HG03442 (cell line): Measurements from ENCODE around the gene CADM2.
"Not testable (repeated sequence)": the region's sequence is repeated elsewhere in the genome, so short reads cannot be mapped to it uniquely, and the experiment has no call there.

Experiments used
- ATAC-seq: cut with Tn5 transposase; IDR thresholded peaks from one replicate; pipeline ENCODE4 v1.9.1; 2021; ENCODE audit warnings: mild to moderate bottlenecking, moderate library complexity; ENCODE audit not compliant: unreplicated experiment

The CADM2 gene

DNA sequence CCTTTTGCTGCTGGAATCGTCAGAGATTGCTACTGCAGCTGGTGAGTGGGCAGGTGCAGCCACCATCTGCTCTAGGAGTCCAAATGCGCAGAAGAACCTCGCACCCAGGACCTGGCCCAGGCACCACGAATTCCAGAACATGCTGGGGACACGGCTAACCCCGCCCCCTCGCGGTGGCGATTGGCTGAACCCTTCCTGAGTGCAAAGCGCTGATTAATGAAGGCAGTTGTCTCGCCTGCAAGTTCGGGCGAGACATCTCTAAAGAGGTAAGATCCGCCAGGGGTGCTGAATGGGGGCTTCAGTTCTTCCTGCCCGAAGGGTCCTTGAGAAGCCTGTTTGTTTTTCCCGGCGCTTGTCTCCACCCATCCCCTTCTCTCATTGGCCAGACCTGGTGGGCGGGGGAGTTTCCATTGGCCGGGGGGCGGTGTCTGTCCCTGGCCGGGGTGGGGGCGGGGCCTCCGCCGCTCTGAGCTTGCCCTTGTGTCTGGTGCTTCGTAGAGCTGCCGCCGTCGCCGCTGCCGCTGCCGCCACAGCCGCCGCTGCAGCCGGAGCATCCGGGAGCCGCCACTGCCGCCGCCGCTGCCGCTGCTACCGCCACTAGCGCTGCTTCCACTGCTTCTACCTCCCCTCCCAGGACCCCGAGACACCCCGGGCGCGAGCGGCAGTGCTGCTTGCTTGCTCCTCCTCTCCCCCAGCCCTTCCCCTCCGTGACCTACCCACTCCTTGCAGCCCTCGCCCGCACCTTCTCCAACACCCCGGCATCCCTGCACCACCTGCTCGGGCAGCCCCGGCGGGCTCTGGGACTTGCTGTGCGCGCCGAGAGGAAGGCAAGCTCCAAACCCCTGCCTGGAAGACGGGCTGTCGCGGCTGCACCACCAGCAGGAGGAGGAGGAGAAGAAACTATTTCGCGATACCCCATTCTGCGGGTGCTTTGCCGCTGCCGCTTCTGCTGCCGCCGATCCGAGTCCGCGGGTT lies at the start of gene CADM2:
Gene CADM2 (plus strand): TSS at position 495 of the 975 bp plus-strand sequence.
- ATAC-seq: peak; percentile 95

DNA sequence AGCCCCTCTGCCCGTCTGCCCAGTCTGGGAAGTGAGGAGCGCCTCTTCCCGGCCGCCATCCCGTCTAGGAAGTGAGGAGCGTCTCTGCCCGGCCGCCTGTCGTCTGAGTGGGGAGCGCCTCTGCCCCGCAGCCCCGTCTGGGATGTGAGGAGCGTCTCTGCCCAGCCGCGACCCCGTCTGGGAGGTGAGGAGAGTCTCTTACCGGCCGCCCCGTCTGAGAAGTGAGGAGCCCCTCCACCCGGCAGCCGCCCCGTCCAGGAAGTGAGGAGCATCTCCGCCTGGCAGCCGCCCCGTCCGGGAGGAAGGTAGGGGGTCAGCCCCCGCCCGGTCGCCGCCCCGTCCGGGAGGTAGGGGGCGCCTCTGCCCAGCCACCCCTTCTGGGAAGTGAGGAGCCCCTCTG lies 40.2 kb upstream of the CADM2 start:
- not testable (repeated sequence) for ATAC-seq

DNA sequence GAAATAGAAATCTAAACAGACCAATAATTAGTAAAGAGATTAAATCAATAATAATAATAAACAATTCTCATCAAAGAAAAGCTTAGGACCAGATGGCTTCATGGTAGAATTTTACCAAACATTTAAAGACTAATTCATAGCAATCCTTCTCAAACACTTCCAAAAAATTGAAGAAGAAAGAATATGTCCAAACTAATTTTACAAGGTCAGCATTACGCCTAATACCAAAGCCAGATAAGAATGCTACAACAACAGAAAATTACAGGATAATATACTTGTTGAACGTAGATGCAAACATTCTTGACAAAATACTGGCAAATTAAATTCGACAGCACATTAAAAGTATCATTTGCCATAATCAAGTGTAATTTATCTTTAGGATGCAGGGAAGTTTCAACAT lies 36.1 kb upstream of the CADM2 start:
- no peak for ATAC-seq

DNA sequence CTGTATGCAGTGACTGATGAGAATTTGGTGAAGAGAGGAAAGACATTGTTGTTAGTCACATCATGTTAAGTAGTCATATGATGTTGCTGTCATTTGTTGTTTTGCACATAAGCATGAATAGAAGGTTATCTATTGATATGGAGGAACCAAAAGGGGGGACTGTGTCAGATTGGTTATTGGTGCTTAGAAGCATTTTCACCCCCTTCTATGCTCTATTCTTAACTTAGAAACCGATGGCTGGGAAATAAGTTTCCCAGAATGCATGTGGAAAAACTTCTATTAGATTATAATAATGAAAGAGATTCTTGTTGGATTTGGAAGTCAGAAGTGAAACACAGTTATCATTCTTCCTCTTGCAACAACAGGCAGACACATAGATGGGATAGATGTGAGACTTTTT lies 33.2 kb upstream of the CADM2 start:
- no peak for ATAC-seq

DNA sequence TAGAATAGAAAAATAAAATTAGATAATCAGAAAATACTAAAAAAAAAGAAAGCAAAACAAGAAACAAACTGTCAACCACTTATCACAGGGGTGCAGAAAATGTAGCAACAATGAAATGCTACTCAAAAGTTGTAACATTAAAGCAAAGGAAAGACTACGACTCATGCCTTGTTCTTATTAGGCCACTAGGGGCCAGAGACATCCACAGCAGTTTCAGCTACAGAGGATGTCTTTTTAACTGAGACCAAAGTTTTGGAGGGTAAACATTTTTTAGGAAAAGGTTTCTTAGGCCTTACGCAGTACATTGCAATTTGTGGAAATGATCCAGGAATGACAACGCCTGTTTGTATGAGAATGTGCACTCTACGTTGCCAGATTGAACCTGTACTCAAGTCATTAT lies 15.4 kb upstream of the CADM2 start:
- no peak for ATAC-seq

DNA sequence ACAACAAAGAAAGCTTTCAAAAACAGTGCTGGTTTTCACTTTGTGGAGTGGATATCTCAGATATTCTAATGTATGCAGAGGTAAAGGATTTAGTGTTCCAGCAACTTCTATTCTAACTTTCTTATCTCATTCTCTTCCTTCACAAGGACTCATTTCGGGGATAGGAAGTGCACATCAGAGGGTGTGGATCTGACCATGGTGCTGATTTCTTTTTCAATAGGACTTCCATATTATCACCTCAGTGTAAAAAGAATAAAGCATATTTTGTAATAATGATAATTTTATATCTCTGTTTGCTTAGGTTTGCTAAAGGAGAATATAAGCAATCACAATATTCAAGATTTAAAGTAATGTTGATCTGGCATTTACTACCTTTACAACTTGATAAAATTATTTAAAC lies 12.5 kb upstream of the CADM2 start:
- ATAC-seq: no peak

DNA sequence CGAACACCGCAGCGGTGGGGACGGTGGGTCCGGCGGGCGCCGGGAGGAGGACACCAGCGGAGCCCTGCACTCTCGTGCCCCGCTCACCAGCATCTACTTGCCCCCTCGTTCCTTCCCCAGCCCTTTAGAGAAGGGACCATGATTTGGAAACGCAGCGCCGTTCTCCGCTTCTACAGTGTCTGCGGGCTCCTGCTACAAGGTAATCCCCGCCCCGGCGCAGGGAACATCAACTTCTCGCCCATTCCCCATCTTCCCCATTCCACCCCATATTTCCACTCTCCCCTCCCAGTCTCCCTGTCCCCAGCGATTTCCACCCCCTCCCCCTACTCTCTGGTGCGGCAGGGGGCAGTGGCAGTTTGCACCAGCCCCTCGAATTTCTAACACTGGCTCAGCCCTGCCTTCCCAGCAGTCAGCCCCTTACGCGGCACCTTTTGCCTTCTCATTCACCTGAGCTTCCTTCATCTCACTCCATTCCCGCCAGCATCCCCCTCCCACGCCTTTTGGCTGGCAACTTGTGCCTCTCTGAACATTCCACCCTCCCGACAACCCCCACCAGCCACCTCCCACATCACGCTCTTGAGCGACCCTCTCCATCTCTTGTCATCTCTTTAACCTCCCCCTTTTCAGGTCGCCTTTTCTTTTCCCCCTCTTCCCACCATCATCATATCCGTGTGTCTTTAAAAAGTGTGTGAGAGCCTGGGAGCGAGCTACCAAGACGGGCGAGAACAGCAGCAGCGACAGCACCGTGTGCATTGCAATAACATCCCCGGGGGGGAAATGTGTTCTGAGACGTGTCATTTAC lies 882 bp downstream of the CADM2 start:
- no peak for ATAC-seq

DNA sequence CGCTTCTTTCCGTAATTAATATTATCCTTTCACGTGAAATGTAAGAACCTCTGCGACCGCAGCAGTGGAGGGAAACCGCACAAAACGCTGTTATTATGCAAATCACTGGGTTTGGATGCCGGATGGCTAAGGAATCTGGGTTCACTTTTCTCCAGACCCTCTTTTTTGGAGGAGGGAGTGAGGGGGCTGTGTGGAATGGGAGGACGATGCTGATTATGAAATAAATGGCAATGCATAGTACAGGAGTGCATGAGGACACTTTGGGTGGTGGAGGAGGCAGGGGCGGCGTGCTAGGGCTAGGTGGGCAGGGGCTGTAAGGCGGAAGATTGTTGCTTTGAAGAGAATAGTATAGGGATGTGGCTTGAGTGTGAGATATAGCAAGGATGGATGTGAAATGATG lies 1.8 kb downstream of the CADM2 start:
- no peak for ATAC-seq

DNA sequence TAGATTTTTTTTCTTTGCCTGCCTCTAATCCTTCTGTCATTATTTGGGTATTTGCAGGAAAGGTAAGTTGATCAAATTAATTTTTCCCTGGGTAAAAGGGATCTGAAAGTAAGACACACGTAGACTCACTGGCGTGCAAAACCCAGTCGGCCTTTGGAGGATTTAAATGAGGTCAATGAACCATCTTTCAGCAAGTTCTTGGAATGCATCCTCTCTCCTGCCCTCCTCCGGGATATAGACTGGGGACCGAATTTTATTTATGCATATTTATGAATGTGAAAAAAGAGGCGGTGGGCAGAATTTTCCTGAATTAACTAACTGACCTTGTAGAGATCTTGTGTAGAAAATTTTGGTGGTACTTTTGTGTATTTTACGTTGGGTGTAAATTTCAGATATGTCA lies 2.2 kb downstream of the CADM2 start:
- ATAC-seq: no peak

DNA sequence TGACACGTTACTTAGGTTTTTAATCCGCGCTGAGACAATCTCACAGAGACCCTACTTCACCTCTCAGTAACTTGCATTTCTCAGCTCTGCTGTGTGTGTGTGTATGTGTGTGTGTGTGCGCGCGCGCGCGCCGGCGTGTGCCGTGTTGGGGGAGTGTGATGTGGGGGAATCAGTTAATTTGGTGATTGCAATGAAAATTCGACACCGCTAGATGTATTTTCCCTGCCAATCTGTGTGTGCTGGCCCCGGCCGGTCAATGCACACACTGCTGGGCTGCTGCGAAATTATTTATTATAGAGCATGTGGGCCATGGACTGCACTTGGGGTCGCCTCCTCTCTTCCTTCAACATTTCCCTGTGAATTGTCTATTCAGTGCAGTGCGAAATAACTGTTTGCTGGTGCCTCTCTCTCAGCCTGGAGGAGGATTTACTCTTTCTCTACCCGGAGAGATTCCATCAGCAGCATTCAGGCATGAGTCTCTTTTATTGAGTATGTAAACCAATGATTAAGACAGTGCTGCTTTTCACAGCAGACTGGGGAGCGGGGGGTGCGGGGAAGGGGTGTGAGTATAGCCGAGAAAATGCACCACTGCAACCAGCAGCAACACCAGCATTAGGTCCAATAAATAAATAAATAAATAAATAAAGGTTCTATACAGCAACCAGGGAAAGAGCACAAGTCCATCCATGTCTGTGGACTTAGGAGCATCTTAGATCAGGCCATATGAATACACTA lies 2.9 kb downstream of the CADM2 start:
- no peak for ATAC-seq

DNA sequence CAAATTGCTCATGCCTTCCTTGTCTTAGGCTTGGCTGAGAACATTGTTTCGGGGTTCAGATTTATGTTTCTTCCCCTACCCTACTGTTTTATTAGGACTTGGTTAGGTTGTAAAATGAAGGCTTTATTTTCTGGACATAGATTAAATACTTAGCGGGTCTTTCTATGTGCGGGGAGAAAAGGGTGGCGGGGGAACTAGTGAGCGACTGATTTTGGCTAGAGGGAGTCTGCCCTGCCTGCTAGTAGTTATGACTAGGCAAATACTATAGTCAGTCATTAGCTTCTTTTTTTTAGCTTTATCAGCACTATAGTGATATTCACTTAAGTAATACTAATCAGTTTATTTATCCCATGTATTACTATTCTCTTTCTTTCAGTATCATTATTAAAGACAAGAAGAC lies 3.6 kb downstream of the CADM2 start:
- no peak for ATAC-seq

DNA sequence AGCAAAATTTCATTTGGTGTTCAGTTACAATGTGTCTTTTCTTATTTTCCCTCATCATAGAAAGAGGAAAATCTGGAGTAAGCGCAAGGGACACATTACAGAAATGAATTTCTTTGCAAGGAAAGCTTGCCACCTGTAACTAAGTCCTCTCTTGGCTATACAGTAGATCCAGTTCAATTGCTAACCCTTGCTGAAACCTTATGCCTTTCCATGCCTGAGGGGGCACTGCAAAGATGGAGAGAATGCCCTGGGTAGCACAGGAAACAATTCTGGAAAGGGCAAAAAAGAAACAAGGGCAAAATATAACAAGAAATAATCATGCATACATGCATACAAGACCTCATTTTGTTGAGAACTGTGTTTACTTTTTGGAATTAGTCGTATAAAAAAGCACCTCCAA lies 4.3 kb downstream of the CADM2 start:
- no peak for ATAC-seq

DNA sequence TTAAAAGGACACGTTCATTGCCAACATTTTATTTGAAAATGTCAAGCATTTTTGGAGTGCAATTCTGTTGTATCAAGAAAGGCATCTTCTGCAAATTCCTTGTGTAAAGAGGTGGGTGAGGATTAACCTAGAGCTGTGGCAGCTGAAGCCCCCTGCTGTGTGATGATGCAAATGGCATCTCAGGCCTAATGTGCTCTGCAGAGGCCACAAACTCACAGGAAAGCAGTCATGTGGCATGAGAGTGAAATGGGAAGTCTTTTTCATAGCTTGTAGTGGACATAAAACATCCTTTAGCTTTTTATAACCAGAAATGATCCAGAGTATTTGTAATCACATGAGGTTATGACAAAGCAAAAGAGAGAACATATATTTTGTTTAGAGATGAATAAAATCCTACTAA lies 6.4 kb downstream of the CADM2 start:
- no peak for ATAC-seq

DNA sequence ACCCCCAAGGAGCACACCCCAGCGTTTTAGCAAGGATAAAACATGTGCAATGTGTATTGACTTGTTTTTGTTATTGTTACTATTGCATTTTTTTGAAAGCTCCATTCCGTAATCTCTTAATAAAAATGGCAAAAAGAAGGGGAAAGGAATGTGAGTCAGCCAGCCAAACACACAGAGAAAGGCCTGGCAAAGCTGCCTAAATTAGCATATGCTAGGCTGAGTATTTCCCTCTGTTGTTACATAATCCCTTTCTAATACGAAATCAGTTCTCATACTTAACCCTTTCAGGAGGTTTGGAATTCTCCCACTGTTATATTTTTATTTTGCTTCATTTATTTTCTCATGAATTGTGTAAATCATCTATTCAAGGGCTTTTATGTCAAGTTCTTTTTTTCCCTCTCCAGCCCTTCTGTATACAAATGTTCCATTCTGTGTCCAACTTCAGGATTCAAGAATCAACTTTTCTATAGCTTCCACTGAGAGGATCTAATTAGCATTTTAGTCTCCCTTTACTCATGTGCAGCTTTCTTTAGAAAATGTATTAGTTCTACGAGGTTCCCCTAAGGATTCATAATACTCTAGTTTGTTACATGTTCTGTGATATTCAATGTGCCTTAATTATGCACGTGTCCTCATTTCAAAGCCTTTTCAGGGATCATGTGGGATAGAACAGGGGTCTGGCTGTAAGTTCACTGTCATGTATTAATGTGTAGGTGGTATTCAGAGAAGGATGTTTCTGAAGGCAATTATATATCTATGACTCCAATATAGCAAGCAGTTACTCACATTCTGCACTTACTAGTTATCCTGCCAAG lies 9.2 kb downstream of the CADM2 start:
- no peak for ATAC-seq

DNA sequence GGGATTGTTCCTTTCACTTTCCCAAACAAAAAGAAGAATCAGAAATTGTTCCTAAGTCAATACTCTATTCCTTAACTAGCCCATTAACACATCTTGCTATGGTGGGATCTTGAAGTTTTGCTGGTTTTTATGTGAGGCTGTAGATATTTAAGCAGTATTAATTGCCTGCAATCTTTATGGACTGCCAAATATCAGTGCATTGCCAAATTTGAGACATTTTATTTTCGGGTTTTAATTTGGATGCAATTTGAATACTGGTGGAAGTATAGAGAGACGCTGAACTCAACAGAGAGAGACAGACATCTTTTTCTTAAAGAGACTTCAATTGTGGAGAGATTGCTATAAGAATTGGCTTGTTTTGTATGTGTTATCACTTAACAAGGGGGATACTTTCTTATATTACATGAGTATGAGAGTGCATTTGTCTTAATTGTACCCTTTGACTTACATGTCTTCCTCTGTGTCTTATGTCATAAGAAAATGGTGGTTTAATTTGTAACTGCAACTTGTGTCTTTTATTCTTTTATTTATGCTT lies 10.0 kb downstream of the CADM2 start:
- ATAC-seq: no peak

DNA sequence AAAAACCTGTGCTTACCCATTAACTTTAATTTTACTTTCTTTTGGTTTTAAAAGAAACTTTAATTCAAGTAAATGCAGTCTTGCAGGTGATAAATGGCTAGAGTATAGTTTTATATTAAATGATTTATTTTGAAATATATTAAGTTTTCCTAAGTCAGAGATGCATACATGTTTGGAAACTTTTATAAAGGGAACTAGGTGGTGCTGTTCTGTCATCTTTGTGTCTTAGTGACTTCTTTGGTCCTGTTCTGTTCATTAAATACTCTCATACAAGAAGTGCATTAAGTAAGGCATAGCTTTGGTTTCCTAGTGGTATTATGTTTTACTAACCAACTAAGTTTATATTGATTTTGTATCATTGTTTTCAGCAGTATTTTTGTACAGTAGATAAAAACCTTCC lies 15.6 kb downstream of the CADM2 start:
- no peak for ATAC-seq

DNA sequence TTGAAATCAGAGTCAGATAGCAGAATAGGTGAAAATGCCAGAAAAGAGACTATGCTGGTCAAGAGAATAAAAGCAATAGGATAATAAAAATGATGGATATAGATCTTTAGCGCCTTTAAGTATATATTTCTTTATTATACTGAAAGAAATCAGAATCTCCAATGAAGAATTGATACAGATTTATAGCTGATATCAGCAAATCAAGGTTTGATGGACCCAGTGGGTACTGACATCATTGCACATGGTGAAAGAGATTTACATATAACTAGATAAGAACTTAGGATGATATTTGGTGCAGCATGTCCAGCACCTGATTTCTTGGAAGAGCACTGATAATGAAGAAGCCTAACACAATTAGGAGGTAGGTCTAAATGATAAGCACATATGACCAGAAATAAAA lies 18.2 kb downstream of the CADM2 start:
- no peak for ATAC-seq

DNA sequence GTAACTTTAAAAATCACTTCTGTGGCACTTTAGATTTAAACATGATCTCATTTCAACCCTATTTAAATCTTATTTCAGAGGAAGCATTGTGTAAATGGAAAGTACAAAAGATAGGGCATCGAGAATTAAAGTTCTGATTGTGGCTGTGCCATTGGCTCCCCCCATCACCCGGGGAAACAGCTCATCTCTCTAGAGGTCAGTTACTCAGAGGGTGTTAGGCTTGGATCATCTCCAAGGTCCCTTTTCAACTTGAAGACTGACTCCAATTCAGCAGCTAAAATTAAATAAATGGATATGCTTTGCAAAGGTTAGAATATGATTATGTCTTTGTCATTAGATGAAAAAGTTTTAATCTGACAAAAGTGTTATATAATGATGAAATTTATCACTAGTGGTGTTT lies 20.1 kb downstream of the CADM2 start:
- no peak for ATAC-seq

DNA sequence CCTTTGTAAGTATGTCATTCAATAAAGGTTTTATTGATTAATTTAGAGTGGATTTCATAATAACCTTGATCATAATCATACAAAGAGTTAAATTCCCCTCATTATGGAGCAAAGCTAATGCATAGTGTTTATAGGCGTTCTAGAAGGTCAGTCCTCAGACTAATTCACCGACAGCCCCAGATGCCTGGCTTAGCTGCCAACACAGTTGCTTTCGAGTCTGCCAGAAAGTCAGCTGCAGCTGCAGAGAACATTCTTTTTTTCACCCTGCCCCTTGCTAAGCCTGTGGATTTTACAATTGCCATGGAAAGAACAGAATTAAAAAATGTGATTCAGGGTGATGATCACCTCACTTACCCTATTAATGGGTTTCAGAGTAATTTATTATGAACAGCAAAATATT lies 21.2 kb downstream of the CADM2 start:
- ATAC-seq: no peak

DNA sequence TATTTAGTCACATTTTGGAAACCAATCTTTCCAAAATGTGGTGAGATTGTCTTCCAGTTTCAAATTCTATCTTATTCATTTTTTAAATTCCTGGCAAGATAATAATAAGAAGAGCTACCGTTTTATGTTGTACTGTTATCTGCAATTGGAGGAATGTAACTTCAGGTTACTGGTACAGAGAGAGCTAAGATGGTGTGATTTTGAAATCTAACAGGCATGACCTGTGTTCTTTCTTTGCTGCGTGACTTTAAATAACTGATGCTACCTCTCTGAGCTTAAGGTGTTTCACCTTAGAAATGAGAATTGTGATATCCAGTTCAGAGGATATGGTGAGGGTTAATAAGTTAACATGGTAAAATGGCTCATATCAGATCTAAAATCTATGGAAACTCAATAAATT lies 21.7 kb downstream of the CADM2 start:
- no peak for ATAC-seq
